CD4-positive, alpha-beta T cell (primary cell): ENCODE measurements around the gene WDR73. TPM values are rescaled to one million over a fixed set of nuclear protein-coding genes. Genes with fewer than 3 reads are reported as not detected.
"Not testable (repeated sequence)": the region's sequence is repeated elsewhere in the genome, so short reads cannot be mapped to it uniquely, and the experiment has no call there.

ENCODE experiments used
- ATAC-seq: fragments of 200-7000 bp; cut with Tn5 transposase; one replicate; pipeline ENCODE4 v1.10.0; 2022; ENCODE audit warnings: mild to moderate bottlenecking; ENCODE audit not compliant: poor library complexity
- CTCF ChIA-PET: fragments of 350-600 bp; sonication (Branson Sonifier 250); formaldehyde crosslinking; loops from one replicate; lab custom pipeline; 2021; ENCODE audit warnings: antibody characterized with exemption, inconsistent platforms; lab: Charles Lee
- POLR2A ChIA-PET: fragments of 350-600 bp; sonication (Branson Sonifier 250); formaldehyde crosslinking; loops from one replicate; lab custom pipeline; 2021; ENCODE audit warnings: antibody characterized with exemption, inconsistent platforms; lab: Charles Lee
- DNase-seq, 14 experiments: peaks; one replicate each; pipeline ENCODE4 v3.0.0-alpha.2; 2013 to 2020; ENCODE audit warnings: mixed read lengths in 2 of 14
- H3K27ac ChIP-seq, 2 donors: one replicate each; pipeline versions ENCODE4 v1.5.1 to v1.7.0; 2013; ENCODE audit warnings: low read length in 2 of 2, low read depth in 1 of 2, mild to moderate bottlenecking in 1 of 2
- H3K27me3 ChIP-seq, 2 experiments: 1 replicate in 1 of 2; 2 replicates in 1 of 2; pipeline versions ENCODE4 v1.6.1 to v1.7.0; 2013; ENCODE audit warnings: low read length in 2 of 2, control low read depth in 1 of 2, mild to moderate bottlenecking in 1 of 2, moderate library complexity in 1 of 2; ENCODE audit not compliant: insufficient read depth in 2 of 2, control insufficient read depth in 1 of 2
- H3K36me3 ChIP-seq: one replicate; pipeline ENCODE4 v1.6.1; 2013; ENCODE audit warnings: low read length, control low read depth; ENCODE audit not compliant: insufficient read depth
- H3K4me1 ChIP-seq: one replicate; pipeline ENCODE4 v1.6.1; 2013; ENCODE audit warnings: low read length, control low read depth; ENCODE audit not compliant: insufficient read depth
- H3K4me3 ChIP-seq: one replicate; pipeline ENCODE4 v1.5.1; 2013; ENCODE audit warnings: mild to moderate bottlenecking, low read length, moderate library complexity
- H3K9me3 ChIP-seq, 2 experiments: 1 replicate in 1 of 2; 2 replicates in 1 of 2; pipeline versions ENCODE4 v1.6.1 to v1.7.0; 2013; ENCODE audit warnings: low read length in 2 of 2, mild to moderate bottlenecking in 2 of 2, control low read depth in 1 of 2, moderate library complexity in 1 of 2; ENCODE audit not compliant: control insufficient read depth in 1 of 2, insufficient read depth in 1 of 2
- H3K27ac Mint-ChIP-seq: one replicate; pipeline ENCODE4 v1.8.0; 2020; ENCODE audit warnings: mixed read lengths
- H3K27me3 Mint-ChIP-seq: one replicate; pipeline ENCODE4 v1.8.0; 2021; ENCODE audit warnings: mixed read lengths
- H3K36me3 Mint-ChIP-seq: one replicate; pipeline ENCODE4 v1.8.0; 2021; ENCODE audit warnings: low read depth, mixed read lengths
- H3K4me1 Mint-ChIP-seq: one replicate; pipeline ENCODE4 v1.8.0; 2021; ENCODE audit warnings: low read depth, mixed read lengths
- H3K4me3 Mint-ChIP-seq: one replicate; pipeline ENCODE4 v1.8.0; 2020; ENCODE audit warnings: mild to moderate bottlenecking, mixed read lengths
- H3K9me3 Mint-ChIP-seq: one replicate; pipeline ENCODE4 v1.8.0; 2020; ENCODE audit warnings: mixed read lengths
- intact Hi-C, 2 experiments: fragments of 100-400 bp; cut with DNase I in 1 of 2; cut with micrococcal nuclease in 1 of 2; formaldehyde crosslinking; loops; one replicate each; pipeline versions ENCODE4 v1.15.1 to v1.9.0; 2023 to 2025; cut with DNase I, micrococcal nuclease
- total RNA-seq, 174 experiments: library from RNA in 2 of 174; stranded (reverse) in 2 of 174; gene quantifications; one replicate each; pipeline ENCODE4 v1.2.3 and lab custom pipeline; 2021 to 2026
- TF ChIP-seq, protein P1 (sequence below): fragments of 200-600 bp; IDR thresholded peaks from one replicate; pipeline ENCODE4 v1.8.0; 2022; ENCODE audit warnings: antibody characterized with exemption, mild to moderate bottlenecking

WDR73 gene
- total RNA-seq, 2 experiments from 2014 or later: 17.8 to 23.7 TPM

DNA sequence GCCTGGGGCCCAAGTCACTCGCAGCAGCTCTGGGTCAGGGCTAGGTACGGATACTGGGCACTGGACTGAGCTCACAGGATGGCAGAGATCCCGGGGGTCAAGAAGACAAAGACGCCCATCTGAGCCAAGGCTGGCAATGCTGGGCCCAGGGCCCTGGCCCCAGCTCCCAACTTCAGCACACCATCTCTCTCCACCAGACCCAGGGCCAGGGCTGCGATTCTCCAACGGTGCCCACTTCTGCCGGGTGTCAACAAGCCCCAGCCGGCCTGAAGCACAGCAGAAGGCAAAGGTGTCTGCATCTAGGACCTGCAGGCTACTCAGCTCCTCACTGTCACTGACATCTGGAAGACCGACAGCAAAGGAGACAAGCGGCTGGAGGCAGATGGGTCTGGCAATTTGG is 8.6 kb downstream of the WDR73 start:
- H3K36me3 ChIP-seq: peaks cover 87% of the 10 kb centered on the region
- H3K27ac ChIP-seq: no peak overlapping the region
- no peak overlapping the region for H3K27ac Mint-ChIP-seq
- DNase-seq (no peak), ATAC-seq (no peak)
- no peaks in the 10 kb centered on the region for H3K9me3 ChIP-seq
- H3K36me3 Mint-ChIP-seq: peaks cover 78% of the 10 kb centered on the region
- intact Hi-C loops: no loop called here
- no peaks in the 10 kb centered on the region for H3K27me3 ChIP-seq
- no peaks in the 10 kb centered on the region for H3K9me3 Mint-ChIP-seq
- ChIA-PET CTCF (no interaction called here), POLR2A (interaction anchor here (2.2 kb wide), 1 partner anchor 9 kb away, joined by 8 read pairs; the partner anchor contains the start of gene WDR73)
- TF ChIP-seq, protein P1, sequence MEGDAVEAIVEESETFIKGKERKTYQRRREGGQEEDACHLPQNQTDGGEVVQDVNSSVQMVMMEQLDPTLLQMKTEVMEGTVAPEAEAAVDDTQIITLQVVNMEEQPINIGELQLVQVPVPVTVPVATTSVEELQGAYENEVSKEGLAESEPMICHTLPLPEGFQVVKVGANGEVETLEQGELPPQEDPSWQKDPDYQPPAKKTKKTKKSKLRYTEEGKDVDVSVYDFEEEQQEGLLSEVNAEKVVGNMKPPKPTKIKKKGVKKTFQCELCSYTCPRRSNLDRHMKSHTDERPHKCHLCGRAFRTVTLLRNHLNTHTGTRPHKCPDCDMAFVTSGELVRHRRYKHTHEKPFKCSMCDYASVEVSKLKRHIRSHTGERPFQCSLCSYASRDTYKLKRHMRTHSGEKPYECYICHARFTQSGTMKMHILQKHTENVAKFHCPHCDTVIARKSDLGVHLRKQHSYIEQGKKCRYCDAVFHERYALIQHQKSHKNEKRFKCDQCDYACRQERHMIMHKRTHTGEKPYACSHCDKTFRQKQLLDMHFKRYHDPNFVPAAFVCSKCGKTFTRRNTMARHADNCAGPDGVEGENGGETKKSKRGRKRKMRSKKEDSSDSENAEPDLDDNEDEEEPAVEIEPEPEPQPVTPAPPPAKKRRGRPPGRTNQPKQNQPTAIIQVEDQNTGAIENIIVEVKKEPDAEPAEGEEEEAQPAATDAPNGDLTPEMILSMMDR: no peak
- H3K4me1 Mint-ChIP-seq: peaks cover 5% of the 10 kb centered on the region
- no peak overlapping the region for H3K4me3 Mint-ChIP-seq
- H3K4me3 ChIP-seq: no peak overlapping the region
- H3K4me1 ChIP-seq: peaks cover 3% of the 10 kb centered on the region
- no peaks in the 10 kb centered on the region for H3K27me3 Mint-ChIP-seq

GRCh38 chr15:84643838-84644237 is 10.2 kb downstream of the WDR73 start:
- ATAC-seq (no peak), DNase-seq (no peak)
- Histone ChIP-seq H3K4me1 (no peaks in the 10 kb centered on the region), H3K4me3 (no peak overlapping the region), H3K36me3 (peaks cover 90% of the 10 kb centered on the region), H3K27me3 (no peaks in the 10 kb centered on the region), H3K9me3 (no peaks in the 10 kb centered on the region), H3K27ac (no peak overlapping the region)
- Mint-ChIP-seq H3K36me3 (peaks cover 89% of the 10 kb centered on the region), H3K4me3 (no peak overlapping the region), H3K9me3 (no peaks in the 10 kb centered on the region), H3K27ac (no peak overlapping the region), H3K27me3 (no peaks in the 10 kb centered on the region), H3K4me1 (peaks cover under 1% of the 10 kb centered on the region)
- TF ChIP-seq, protein P1: no peak
- intact Hi-C loops: no loop called here
- ChIA-PET POLR2A (interaction anchor here (2.2 kb wide), 1 partner anchor 10 kb away, joined by 8 read pairs; the partner anchor contains the start of gene WDR73), CTCF (interaction anchor here (0.7 kb wide), 1 partner anchor 71 kb away, joined by 4 read pairs; no protein-coding TSS in a partner anchor)

- ChIA-PET POLR2A (interaction anchor here (0.8 to 1.1 kb wide), 3 partner anchors 11 to 44 kb away, joined by 3 to 4 read pairs (median 3); partner anchors contain the start of gene WDR73), CTCF (interaction anchor here (1.0 kb wide), 1 partner anchor 134 kb away, joined by 3 read pairs; no protein-coding TSS in a partner anchor)
- H3K27me3 Mint-ChIP-seq, H3K27ac Mint-ChIP-seq, intact Hi-C loops, DNase-seq, H3K4me3 Mint-ChIP-seq, H3K4me1 Mint-ChIP-seq, H3K4me3 ChIP-seq, ATAC-seq, H3K27ac ChIP-seq, H3K9me3 ChIP-seq, H3K27me3 ChIP-seq, H3K9me3 Mint-ChIP-seq, H3K4me1 ChIP-seq: not testable (repeated sequence)
- peaks cover 88% of the 10 kb centered on the region for H3K36me3 ChIP-seq
- peaks cover 87% of the 10 kb centered on the region for H3K36me3 Mint-ChIP-seq
Measured at GRCh38 chr15:84642640-84643039, 11.4 kb downstream of the WDR73 start.

DNA sequence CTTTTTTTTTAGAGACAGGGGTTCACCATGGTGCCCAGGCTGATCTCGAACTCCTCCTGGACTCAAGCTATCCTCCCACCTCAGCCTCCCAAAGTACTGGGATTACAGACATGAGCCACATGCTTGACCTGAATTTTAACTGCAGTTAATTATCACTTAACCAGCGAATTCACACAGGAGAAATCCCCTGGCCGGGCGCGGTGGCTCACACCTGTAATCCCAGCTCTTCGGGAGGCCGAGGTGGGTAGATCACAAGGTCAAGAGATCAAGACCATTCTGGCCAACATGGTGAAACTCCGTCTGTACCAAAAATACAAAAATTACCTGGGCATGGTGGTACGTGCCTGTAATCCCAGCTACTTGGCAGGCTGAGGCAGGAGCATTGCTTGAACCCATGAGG is 12.2 kb downstream of the WDR73 start:
- H3K4me3 Mint-ChIP-seq, H3K9me3 Mint-ChIP-seq, H3K27ac Mint-ChIP-seq, ATAC-seq, H3K27me3 Mint-ChIP-seq, H3K9me3 ChIP-seq, H3K4me3 ChIP-seq, intact Hi-C loops, H3K27ac ChIP-seq, H3K27me3 ChIP-seq, H3K4me1 Mint-ChIP-seq, H3K4me1 ChIP-seq, DNase-seq, CTCF ChIA-PET: not testable (repeated sequence)
- peaks cover 86% of the 10 kb centered on the region for H3K36me3 Mint-ChIP-seq
- peaks cover 88% of the 10 kb centered on the region for H3K36me3 ChIP-seq
- POLR2A ChIA-PET: interaction anchor here (1.1 kb wide), 1 partner anchor 12 kb away, joined by 3 read pairs; the partner anchor contains the start of gene WDR73
